ENCODE data around the gene SYNGR2. TPM values are rescaled to one million over a fixed set of nuclear protein-coding genes. Genes with fewer than 3 reads are reported as not detected.

SYNGR2 gene
- total RNA-seq, 1 donor = 4.6 TPM

DNA sequence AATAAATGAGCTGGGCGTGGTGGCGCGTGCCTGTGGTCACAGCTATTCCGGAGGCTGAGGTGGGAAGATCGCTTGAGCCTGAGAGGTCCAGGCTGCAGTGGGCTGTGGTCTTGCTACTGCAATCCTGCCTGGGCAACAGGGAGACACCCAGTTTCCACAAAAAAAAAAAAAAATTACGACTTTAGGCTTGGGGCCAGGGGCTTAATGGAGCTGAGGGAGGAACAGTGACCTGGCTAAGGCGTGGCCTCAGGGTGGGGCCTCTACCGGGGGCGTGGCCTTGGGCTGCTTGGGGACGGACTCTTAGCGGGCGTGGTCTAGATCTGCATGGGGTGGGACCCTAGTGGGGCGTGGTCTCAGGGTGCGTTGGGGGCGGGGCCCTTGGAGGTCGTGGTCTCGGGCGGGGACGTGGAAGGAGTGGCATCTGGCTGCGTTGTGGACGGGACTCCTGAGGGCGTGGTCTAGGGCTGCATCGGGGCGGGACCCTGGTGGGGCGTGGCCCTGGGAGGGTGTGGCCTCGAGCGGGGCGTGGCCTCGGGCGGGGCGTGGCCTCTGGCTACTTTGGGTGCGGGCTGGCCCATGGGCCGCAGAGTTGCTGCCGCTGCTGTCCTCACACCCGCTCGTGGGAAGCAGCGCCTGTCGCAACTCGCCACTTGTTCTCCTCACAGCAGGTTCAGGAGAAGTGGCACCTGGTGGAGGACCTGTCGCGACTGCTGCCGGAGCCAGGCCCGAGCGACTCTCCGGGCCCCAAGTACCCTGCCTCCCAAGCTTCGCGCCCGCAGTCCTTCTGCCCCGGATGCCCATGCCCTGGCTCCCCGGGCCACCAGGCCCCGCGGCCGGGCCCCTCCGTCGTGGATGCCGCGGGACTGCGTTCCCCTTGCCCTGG, 28.0 kb upstream of the SYNGR2 start:
- TF ChIP-seq, protein P1, sequence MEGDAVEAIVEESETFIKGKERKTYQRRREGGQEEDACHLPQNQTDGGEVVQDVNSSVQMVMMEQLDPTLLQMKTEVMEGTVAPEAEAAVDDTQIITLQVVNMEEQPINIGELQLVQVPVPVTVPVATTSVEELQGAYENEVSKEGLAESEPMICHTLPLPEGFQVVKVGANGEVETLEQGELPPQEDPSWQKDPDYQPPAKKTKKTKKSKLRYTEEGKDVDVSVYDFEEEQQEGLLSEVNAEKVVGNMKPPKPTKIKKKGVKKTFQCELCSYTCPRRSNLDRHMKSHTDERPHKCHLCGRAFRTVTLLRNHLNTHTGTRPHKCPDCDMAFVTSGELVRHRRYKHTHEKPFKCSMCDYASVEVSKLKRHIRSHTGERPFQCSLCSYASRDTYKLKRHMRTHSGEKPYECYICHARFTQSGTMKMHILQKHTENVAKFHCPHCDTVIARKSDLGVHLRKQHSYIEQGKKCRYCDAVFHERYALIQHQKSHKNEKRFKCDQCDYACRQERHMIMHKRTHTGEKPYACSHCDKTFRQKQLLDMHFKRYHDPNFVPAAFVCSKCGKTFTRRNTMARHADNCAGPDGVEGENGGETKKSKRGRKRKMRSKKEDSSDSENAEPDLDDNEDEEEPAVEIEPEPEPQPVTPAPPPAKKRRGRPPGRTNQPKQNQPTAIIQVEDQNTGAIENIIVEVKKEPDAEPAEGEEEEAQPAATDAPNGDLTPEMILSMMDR (IDR thresholded peaks at IDR 0.05; ENCODE audit: insufficient read depth, low read length) = no peak
- H3K4me3 ChIP-seq (ENCODE audit: low read depth, low read length) = no peak overlapping the region
- DNase-seq (ENCODE audit: low read depth) = peak; percentile 33

DNA sequence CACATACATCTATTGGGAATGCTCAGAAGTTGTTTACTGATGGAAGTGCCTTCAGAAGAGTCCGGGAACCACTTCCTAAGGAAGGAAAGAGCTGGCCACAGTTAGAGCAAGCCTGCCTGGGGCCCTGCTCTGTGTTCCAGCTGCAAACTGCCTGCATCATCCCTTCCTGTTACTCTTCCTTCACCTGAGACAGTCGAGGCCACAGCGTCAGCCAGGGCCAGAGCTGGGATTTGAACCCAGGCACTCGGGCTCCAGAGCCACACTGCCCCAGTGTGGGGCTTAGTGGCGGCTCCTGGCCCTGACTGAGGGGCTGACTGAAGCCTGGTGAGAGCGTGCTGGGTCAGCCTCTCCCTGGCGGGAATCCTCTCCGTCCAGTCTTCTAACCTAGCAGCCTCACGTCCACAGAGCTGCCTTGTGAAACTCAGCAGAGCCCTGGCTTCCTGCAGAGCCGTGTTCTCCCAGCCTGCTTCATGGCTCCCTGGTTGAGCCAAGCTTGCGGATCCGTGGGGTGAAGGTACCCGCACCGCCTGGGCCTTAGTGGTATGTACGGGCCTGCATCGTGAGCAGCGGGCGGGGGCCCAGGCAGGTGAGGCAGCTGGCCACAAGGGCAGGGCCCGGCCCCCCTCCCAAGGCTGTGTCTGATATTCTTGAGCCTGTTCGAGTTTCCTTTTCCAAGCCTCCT, 26.8 kb upstream of the SYNGR2 start:
- TF ChIP-seq, protein P1 (IDR thresholded peaks at IDR 0.05; ENCODE audit: insufficient read depth, low read length) = no peak
- DNase-seq (ENCODE audit: low read depth) = no peak
- no peak overlapping the region for H3K4me3 ChIP-seq (ENCODE audit: low read depth, low read length)

DNA sequence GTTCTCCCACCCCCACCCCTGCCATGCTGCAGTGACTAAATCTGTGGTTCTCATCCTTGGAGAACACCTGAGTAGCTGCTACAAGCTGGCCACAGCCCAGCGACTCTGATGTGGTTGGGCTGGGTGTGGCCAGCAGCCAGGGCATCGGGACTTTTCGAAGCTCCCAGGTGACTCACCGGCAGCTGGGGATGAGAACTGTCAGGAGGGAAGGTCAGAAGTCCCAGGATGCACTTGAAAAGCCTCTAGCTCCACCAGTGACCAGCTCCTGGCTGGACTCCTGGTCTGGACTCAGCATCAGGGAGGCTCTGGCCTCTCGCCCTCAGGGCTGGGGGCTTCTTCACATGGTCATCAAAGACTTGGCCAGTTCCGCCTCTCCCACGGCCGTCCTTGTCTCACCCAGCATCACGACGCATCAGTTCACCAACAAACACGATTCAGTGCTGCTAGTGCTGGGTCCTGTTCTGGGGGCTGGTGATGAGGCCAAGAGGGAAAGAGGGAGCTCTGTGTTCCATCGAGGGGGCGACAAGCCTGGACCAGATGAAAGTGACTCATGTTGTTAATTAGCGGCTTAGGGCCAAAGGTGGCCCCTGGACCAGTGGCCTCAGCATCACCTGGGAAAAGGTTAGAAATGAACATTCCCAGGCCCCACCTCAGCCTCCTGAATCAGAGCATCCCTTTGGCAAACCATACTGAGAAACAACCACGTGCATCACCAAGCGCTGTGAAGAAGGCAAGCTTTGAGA, 26.1 kb upstream of the SYNGR2 start:
- TF ChIP-seq, protein P1 (IDR thresholded peaks at IDR 0.05; ENCODE audit: insufficient read depth, low read length) = no peak
- DNase-seq (ENCODE audit: low read depth) = peak; percentile 42
- H3K4me3 ChIP-seq (ENCODE audit: low read depth, low read length) = no peak overlapping the region

DNA sequence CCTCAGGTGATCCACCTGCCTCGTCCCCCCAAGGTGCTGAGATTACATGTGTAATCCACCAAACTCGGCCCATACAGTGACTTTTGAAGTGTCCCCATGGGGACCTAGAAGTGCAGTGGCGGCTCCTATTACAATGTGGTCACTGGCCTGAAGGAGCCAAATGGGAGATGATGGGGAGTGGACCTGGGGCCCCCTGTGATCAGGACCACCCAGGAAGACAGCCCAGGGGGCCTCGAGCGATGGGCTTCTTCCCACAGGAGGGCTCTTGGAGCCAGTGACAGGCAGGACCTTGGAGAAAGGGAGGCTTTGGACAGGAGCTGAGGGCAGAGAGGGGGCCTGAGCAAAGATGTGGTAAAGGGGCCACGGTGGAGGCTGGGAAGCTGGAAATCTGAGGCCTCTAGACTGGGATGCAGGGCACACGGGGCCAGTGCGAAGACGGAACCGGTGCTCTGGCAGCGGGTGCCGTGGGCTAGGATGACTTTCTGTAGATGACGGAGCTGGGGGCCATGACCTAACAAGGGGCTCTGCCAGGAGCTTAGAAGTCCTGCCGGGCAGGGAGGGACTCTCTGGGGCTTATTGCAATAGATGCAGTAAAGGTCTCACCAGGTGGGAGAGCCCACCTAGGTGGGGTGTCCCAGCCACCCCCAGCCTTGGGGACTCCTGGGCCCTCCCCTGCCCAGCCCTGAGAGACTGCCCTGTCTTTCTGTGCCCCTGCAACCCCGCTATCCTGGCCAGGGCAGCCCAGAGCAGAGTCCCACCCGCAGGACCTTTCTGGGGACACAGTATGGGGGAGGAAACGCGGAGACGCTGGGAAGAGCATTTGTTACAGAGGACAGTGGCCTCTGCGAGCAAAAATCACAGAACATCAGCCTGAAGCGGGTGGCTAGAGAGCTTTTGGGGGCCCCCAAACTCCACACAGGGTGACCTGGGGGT, 24.9 kb upstream of the SYNGR2 start:
- no peak overlapping the region for H3K4me3 ChIP-seq (ENCODE audit: low read depth, low read length)
- no peak for DNase-seq (ENCODE audit: low read depth)
- TF ChIP-seq, protein P1 (IDR thresholded peaks at IDR 0.05; ENCODE audit: insufficient read depth, low read length) = no peak

DNA sequence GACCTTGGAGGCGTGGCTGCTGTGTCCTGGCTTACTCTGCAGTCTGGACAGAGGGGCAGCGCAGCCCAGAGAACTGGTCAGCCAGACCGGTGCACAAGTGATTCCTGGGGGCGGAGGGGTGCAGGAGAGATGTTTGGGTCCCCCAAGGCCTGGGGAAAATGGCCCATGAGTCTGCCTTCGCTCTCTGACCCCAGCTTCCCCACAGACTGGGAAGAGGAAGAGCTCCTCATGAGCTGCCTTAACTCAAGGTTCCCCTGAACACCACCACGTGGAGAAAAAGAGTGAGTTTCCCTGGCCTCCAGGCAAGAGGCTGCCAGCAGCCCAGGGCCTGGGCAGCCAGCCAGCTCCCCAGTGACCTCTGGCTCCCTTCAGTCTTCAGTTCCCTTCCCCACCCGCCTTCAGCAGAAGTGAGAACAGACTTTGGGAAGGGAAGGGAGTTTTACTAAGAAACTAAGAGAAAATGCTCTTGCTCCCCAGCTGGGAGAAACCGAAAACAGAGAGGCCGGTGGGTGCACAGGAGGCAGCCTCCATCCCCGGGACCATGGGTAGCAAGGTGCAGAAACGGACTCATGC, 24.1 kb upstream of the SYNGR2 start:
- peak; percentile 90 for DNase-seq (ENCODE audit: low read depth)
- TF ChIP-seq, protein P1 (IDR thresholded peaks at IDR 0.05; ENCODE audit: insufficient read depth, low read length) = no peak
- H3K4me3 ChIP-seq (ENCODE audit: low read depth, low read length) = no peak overlapping the region

All from fibroblast of the aortic adventitia (primary cell).